ENCODE results near the gene KDR.

KDR gene

GRCh38 chr4:55122235-55122634 lies 3.2 kb downstream of the KDR start:
- no peak for FAIRE-seq

- FAIRE-seq = no peak
Measured at GRCh38 chr4:55121246-55121645, 4.1 kb downstream of the KDR start.

- no peak for FAIRE-seq
Measured at GRCh38 chr4:55118397-55118796, 7.0 kb downstream of the KDR start.

GRCh38 chr4:55117511-55117910 lies 7.9 kb downstream of the KDR start:
- FAIRE-seq = no peak

- FAIRE-seq = no peak
Measured at GRCh38 chr4:55116450-55116849, 8.9 kb downstream of the KDR start.

- no peak for FAIRE-seq
Measured at GRCh38 chr4:55111601-55112000, 13.8 kb downstream of the KDR start.

GRCh38 chr4:55110131-55110530 lies 15.3 kb downstream of the KDR start:
- FAIRE-seq = no peak

GRCh38 chr4:55107054-55107453 lies 18.3 kb downstream of the KDR start:
- no peak for FAIRE-seq

GRCh38 chr4:55103224-55103623 lies 22.2 kb downstream of the KDR start:
- no peak for FAIRE-seq

- FAIRE-seq = no peak
Measured at GRCh38 chr4:55099816-55100215, 25.6 kb downstream of the KDR start.

- no peak for FAIRE-seq
Measured at GRCh38 chr4:55098456-55099204, 26.8 kb downstream of the KDR start.

- no peak for FAIRE-seq
Measured at GRCh38 chr4:55096619-55097018, 28.8 kb downstream of the KDR start.

- FAIRE-seq = no peak
Measured at GRCh38 chr4:55096045-55096444, 29.4 kb downstream of the KDR start.

- no peak for FAIRE-seq
Measured at GRCh38 chr4:55092504-55092903, 32.9 kb downstream of the KDR start.

GRCh38 chr4:55089916-55090315 lies 35.5 kb downstream of the KDR start:
- FAIRE-seq = no peak

- FAIRE-seq = no peak
Measured at GRCh38 chr4:55087913-55088260, 37.5 kb downstream of the KDR start.

GRCh38 chr4:55087009-55087912 lies 38.1 kb downstream of the KDR start:
- no peak for FAIRE-seq

- FAIRE-seq = no peak
Measured at GRCh38 chr4:55086578-55086977, 38.8 kb downstream of the KDR start.

- no peak for FAIRE-seq
Measured at GRCh38 chr4:55083735-55084134, 41.7 kb downstream of the KDR start.

GRCh38 chr4:55082756-55083155 lies 42.6 kb downstream of the KDR start:
- no peak for FAIRE-seq

- no peak for FAIRE-seq
Measured at GRCh38 chr4:55080174-55080865, 45.1 kb downstream of the KDR start.

GRCh38 chr4:55079451-55080173 lies 45.8 kb downstream of the KDR start:
- FAIRE-seq = peak; percentile 22

- FAIRE-seq = peak; percentile 82
Measured at GRCh38 chr4:55078987-55079386, 46.4 kb downstream of the KDR start.
